NOMO-1 treated with dmso at 0.1 percent for 144 hours (cell line): ENCODE measurements around the gene CRTC3.
A peak's percentile ranks its signal among the peaks of the same experiment; 100 is the strongest.
"Not testable (repeated sequence)": the region's sequence is repeated elsewhere in the genome, so short reads cannot be mapped to it uniquely, and the experiment has no call there.

Experiments
- DNase-seq: peaks from one replicate; lab custom pipeline; 2025; ENCODE audit not compliant: unreplicated experiment; lab: John Stamatoyannopoulos, UW

The CRTC3 gene

GRCh38 chr15:90667073-90667754 lies 137.5 kb downstream of the CRTC3 start:
- DNase-seq = no peak

- DNase-seq = not testable (repeated sequence)
Measured at GRCh38 chr15:90667755-90668345, 138.1 kb downstream of the CRTC3 start.

- not testable (repeated sequence) for DNase-seq
Measured at GRCh38 chr15:90670631-90671030, 140.9 kb downstream of the CRTC3 start.

GRCh38 chr15:90671216-90671615 lies 141.5 kb downstream of the CRTC3 start:
- DNase-seq = no peak

GRCh38 chr15:90673357-90673756 lies 143.6 kb downstream of the CRTC3 start:
- not testable (repeated sequence) for DNase-seq

GRCh38 chr15:90674476-90674875 lies 144.8 kb downstream of the CRTC3 start:
- no peak for DNase-seq

GRCh38 chr15:90675464-90675863 lies 145.7 kb downstream of the CRTC3 start:
- no peak for DNase-seq

GRCh38 chr15:90677807-90678790 lies 148.4 kb downstream of the CRTC3 start:
- DNase-seq = no peak

- no peak for DNase-seq
Measured at GRCh38 chr15:90679959-90680358, 150.2 kb downstream of the CRTC3 start.

- no peak for DNase-seq
Measured at GRCh38 chr15:90680371-90680935, 150.7 kb downstream of the CRTC3 start.

GRCh38 chr15:90681056-90681455 lies 151.3 kb downstream of the CRTC3 start:
- DNase-seq = no peak

- DNase-seq = no peak
Measured at GRCh38 chr15:90681480-90681879, 151.8 kb downstream of the CRTC3 start.

GRCh38 chr15:90683371-90683770 lies 153.6 kb downstream of the CRTC3 start:
- no peak for DNase-seq

GRCh38 chr15:90683876-90684275 lies 154.2 kb downstream of the CRTC3 start:
- DNase-seq = no peak

GRCh38 chr15:90684281-90684680 lies 154.6 kb downstream of the CRTC3 start:
- no peak for DNase-seq

- DNase-seq = peak; percentile 73
Measured at GRCh38 chr15:90685591-90686434, 156.1 kb downstream of the CRTC3 start.

GRCh38 chr15:90686435-90687218 lies 156.9 kb downstream of the CRTC3 start:
- peak; percentile 41 for DNase-seq

- not testable (repeated sequence) for DNase-seq
Measured at GRCh38 chr15:90689326-90689961, 159.7 kb downstream of the CRTC3 start.

GRCh38 chr15:90690585-90690984 lies 160.9 kb downstream of the CRTC3 start:
- no peak for DNase-seq
